Fibroblast of the conjunctiva (primary cell): Measurements from ENCODE around the gene GNE.
A peak's percentile ranks its signal among the peaks of the same experiment; 100 is the strongest.
"Not testable (repeated sequence)": the region's sequence is repeated elsewhere in the genome, so short reads cannot be mapped to it uniquely, and the experiment has no call there.

ENCODE experiments used
- DNase-seq: peaks from one replicate; pipeline ENCODE4 v3.0.0-alpha.2; 2010; ENCODE audit warnings: low read depth

The GNE gene

GRCh38 chr9:36268007-36268427, 9.8 kb upstream of the GNE start:
- DNase-seq = no peak

- DNase-seq = no peak
Measured at GRCh38 chr9:36264896-36265295, 6.6 kb upstream of the GNE start.

- DNase-seq = no peak
Measured at GRCh38 chr9:36263683-36264082, 5.4 kb upstream of the GNE start.

GRCh38 chr9:36258996-36259533, 817 bp upstream of the GNE start:
- DNase-seq = no peak

GRCh38 chr9:36251428-36251827, 6.8 kb downstream of the GNE start:
- no peak for DNase-seq

- DNase-seq = no peak
Measured at GRCh38 chr9:36250079-36250478, 8.2 kb downstream of the GNE start.

- DNase-seq = no peak
Measured at GRCh38 chr9:36249189-36249588, 9.1 kb downstream of the GNE start.

GRCh38 chr9:36248061-36248460, 10.2 kb downstream of the GNE start:
- DNase-seq = peak; percentile 14

- DNase-seq = no peak
Measured at GRCh38 chr9:36247356-36247755, 10.9 kb downstream of the GNE start.

- no peak for DNase-seq
Measured at GRCh38 chr9:36245906-36246305, 12.3 kb downstream of the GNE start.

- DNase-seq = not testable (repeated sequence)
Measured at GRCh38 chr9:36239675-36240074, 18.6 kb downstream of the GNE start.

GRCh38 chr9:36239205-36239604, 19.0 kb downstream of the GNE start:
- not testable (repeated sequence) for DNase-seq

GRCh38 chr9:36237230-36237629, 21.0 kb downstream of the GNE start:
- no peak for DNase-seq

GRCh38 chr9:36222449-36222848, 35.8 kb downstream of the GNE start:
- DNase-seq = no peak

- no peak for DNase-seq
Measured at GRCh38 chr9:36221667-36222066, 36.6 kb downstream of the GNE start.

- no peak for DNase-seq
Measured at GRCh38 chr9:36218411-36218901, 39.8 kb downstream of the GNE start.

GRCh38 chr9:36218011-36218410, 40.2 kb downstream of the GNE start:
- no peak for DNase-seq

- no peak for DNase-seq
Measured at GRCh38 chr9:36217256-36217968, 40.8 kb downstream of the GNE start.

- no peak for DNase-seq
Measured at GRCh38 chr9:36214571-36214970, 43.7 kb downstream of the GNE start.

- no peak for DNase-seq
Measured at GRCh38 chr9:36213989-36214388, 44.3 kb downstream of the GNE start.

- DNase-seq = no peak
Measured at GRCh38 chr9:36213387-36213786, 44.9 kb downstream of the GNE start.

- DNase-seq = no peak
Measured at GRCh38 chr9:36211510-36211909, 46.7 kb downstream of the GNE start.

- no peak for DNase-seq
Measured at GRCh38 chr9:36210722-36211121, 47.5 kb downstream of the GNE start.
